ENCODE measurements around the gene SUV39H1. TPM values are rescaled to one million over a fixed set of nuclear protein-coding genes. Genes with fewer than 3 reads are reported as not detected.

The SUV39H1 gene
- total RNA-seq, 1 donor from 2014 or later = 3.0 TPM

DNA sequence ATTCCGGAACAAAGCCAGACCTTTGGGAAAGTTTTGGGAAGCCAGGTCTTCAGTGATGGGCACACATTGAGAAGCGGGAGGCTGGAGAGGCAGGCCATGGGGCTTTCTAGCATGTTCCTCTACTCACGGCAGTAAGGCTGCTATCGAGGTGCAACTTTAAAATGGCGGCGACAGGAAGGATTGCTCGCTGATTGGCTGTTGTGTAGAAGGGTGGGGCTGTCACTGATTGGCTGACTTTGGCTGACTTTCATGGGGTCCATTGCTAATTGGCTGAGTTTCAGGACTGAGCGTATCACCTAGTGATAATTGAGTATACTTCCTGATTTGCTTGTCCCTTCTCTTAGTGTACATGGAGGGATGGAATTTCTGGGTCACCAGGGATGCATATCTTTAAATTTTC lies 45.3 kb downstream of the SUV39H1 start:
- no peak for DNase-seq (ENCODE audit: low spot score)
- Mint-ChIP-seq H3K27me3 (ENCODE audit: low read depth) (no peaks in the 10 kb centered on the region), H3K4me1 (ENCODE audit: low read depth) (peaks cover 9% of the 10 kb centered on the region), H3K4me3 (ENCODE audit: unreplicated experiment) (no peak overlapping the region), H3K9me3 (ENCODE audit: low read depth) (peaks cover 3% of the 10 kb centered on the region), H3K27ac (ENCODE audit: unreplicated experiment) (no peak overlapping the region), H3K36me3 (ENCODE audit: low read depth) (peaks cover 1% of the 10 kb centered on the region)
- TF ChIP-seq, protein P1, sequence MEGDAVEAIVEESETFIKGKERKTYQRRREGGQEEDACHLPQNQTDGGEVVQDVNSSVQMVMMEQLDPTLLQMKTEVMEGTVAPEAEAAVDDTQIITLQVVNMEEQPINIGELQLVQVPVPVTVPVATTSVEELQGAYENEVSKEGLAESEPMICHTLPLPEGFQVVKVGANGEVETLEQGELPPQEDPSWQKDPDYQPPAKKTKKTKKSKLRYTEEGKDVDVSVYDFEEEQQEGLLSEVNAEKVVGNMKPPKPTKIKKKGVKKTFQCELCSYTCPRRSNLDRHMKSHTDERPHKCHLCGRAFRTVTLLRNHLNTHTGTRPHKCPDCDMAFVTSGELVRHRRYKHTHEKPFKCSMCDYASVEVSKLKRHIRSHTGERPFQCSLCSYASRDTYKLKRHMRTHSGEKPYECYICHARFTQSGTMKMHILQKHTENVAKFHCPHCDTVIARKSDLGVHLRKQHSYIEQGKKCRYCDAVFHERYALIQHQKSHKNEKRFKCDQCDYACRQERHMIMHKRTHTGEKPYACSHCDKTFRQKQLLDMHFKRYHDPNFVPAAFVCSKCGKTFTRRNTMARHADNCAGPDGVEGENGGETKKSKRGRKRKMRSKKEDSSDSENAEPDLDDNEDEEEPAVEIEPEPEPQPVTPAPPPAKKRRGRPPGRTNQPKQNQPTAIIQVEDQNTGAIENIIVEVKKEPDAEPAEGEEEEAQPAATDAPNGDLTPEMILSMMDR (IDR thresholded peaks at IDR 0.05) = no peak

DNA sequence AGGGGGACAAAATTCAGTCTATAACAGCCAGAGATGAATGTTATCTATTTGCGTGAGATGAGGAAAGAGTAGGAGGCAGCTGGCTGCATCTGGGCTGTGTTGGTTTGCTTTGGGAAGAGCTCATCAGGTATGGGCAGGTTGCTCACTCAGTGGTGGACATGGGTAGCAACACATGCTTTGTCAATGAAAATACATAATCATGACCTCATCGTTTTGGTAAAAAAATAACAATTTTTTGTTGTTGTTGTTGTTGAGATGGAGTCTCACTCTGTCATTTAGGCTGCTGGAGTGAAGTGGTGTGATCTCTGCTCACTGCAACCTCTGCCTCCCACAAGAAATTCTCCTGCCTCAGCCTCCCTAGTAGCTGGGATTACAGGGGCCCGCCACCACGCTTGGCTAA lies 48.7 kb downstream of the SUV39H1 start:
- no peaks in the 10 kb centered on the region for H3K4me1 Mint-ChIP-seq (ENCODE audit: low read depth)
- DNase-seq (ENCODE audit: low spot score) = no peak
- H3K27me3 Mint-ChIP-seq (ENCODE audit: low read depth) = no peaks in the 10 kb centered on the region
- H3K4me3 Mint-ChIP-seq (ENCODE audit: unreplicated experiment) = no peak overlapping the region
- TF ChIP-seq, protein P1 (IDR thresholded peaks at IDR 0.05) = no peak
- H3K27ac Mint-ChIP-seq (ENCODE audit: unreplicated experiment) = no peak overlapping the region
- peaks cover 3% of the 10 kb centered on the region for H3K9me3 Mint-ChIP-seq (ENCODE audit: low read depth)
- H3K36me3 Mint-ChIP-seq (ENCODE audit: low read depth) = peaks cover 1% of the 10 kb centered on the region

DNA sequence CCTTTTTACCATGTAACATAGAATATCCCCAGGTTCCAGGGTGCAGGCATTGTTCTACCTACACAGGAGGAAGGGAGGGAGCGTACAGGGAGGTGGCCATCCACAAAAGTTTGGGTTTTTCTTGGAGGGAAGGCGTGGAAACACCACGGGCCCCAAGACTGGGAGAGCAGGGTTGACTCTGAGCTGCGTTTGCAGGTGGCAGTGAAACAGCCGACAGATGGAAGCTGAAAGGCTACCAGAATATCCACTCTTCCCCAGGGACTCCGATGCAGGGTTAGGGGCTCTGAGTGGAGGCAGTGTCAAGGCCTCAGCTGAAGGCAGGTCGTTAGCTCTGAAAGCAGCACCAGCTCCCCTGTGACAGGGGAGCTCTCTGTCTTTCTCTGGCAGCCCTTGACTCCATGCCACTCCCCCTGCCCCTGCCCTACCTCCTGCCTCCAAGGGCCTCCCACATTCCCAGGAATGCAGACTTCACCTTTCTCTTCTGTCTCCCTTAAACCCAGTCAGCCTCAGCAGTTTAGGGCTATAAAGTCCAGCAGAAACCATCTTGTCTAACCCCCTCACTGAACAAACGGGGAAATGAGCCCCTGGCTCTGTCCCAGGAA lies 51.0 kb downstream of the SUV39H1 start:
- Mint-ChIP-seq H3K4me1 (ENCODE audit: low read depth) (no peaks in the 10 kb centered on the region), H3K4me3 (ENCODE audit: unreplicated experiment) (no peak overlapping the region), H3K36me3 (ENCODE audit: low read depth) (peaks cover 1% of the 10 kb centered on the region), H3K27ac (ENCODE audit: unreplicated experiment) (no peak overlapping the region), H3K27me3 (ENCODE audit: low read depth) (no peaks in the 10 kb centered on the region), H3K9me3 (ENCODE audit: low read depth) (peaks cover 3% of the 10 kb centered on the region)
- TF ChIP-seq, protein P1 (IDR thresholded peaks at IDR 0.05) = no peak
- DNase-seq (ENCODE audit: low spot score) = no peak

DNA sequence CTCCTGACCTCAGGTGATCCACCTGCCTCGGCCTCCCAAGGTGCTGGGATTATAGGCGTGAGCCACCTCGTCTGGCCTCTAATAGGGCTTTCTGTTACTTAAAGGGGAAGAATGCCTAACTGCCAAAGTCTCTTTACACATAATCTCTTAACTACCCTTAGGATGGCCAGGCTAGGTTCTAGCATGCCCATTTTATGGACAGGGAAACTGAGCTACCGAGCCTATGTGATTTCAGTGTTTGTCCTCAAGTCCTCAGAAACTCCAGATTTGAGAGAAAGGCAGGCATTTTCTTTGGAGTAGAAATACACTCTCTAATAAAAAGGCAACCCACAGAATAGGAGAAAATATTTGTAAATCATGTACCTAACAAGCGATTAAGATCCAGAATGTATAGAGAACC lies 52.6 kb downstream of the SUV39H1 start:
- TF ChIP-seq, protein P1 (IDR thresholded peaks at IDR 0.05) = no peak
- no peaks in the 10 kb centered on the region for H3K27me3 Mint-ChIP-seq (ENCODE audit: low read depth)
- no peaks in the 10 kb centered on the region for H3K4me1 Mint-ChIP-seq (ENCODE audit: low read depth)
- H3K36me3 Mint-ChIP-seq (ENCODE audit: low read depth) = peaks cover 1% of the 10 kb centered on the region
- no peak overlapping the region for H3K27ac Mint-ChIP-seq (ENCODE audit: unreplicated experiment)
- no peak overlapping the region for H3K4me3 Mint-ChIP-seq (ENCODE audit: unreplicated experiment)
- peaks cover 5% of the 10 kb centered on the region for H3K9me3 Mint-ChIP-seq (ENCODE audit: low read depth)
- no peak for DNase-seq (ENCODE audit: low spot score)

DNA sequence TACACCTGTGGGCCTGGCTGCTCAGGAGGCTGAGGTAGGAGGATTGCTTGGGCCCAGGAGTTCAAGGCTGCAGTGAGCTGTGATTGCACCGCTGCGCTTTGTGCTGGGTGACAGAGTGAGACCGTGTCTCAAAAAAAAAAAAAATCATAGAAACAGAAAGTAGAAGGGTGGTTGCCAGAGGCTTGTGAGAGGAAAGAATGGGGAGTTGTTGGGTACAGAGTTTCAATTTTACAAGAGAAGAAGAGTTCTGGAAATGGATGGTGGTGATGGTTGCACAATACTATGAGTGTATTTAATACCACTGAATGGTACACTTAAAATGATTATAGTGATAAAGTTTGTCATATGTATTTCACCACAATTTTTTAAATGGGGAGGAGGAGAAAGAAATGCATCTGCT lies 54.8 kb downstream of the SUV39H1 start:
- DNase-seq (ENCODE audit: low spot score) = no peak
- no peaks in the 10 kb centered on the region for H3K4me1 Mint-ChIP-seq (ENCODE audit: low read depth)
- peaks cover 4% of the 10 kb centered on the region for H3K9me3 Mint-ChIP-seq (ENCODE audit: low read depth)
- TF ChIP-seq, protein P1 (IDR thresholded peaks at IDR 0.05) = no peak
- H3K27me3 Mint-ChIP-seq (ENCODE audit: low read depth) = no peaks in the 10 kb centered on the region
- H3K27ac Mint-ChIP-seq (ENCODE audit: unreplicated experiment) = no peak overlapping the region
- no peak overlapping the region for H3K4me3 Mint-ChIP-seq (ENCODE audit: unreplicated experiment)
- H3K36me3 Mint-ChIP-seq (ENCODE audit: low read depth) = no peaks in the 10 kb centered on the region
